Measurements from ENCODE around the gene LRMDA. TPM values are rescaled to one million over a fixed set of nuclear protein-coding genes. Genes with fewer than 3 reads are reported as not detected.

LRMDA gene
- total and polyA plus RNA-seq, 2 of the 8 experiments (the other 6 are each of a cell fraction or from before 2014, with no cell fraction given) = 0.86 to 2.8 TPM

GRCh38 chr10:76451911-76452310, 1020.5 kb downstream of the LRMDA start:
- ChIA-PET CTCF (ENCODE audit: partially characterized antibody) (no interaction called here), POLR2A (ENCODE audit: partially characterized antibody) (interaction anchor here (0.6 kb wide), 1 partner anchor 63 kb away, joined by 3 read pairs; no protein-coding TSS in a partner anchor)
- no peak for TF ChIP-seq KDM4A (IDR thresholded peaks at IDR 0.05; ENCODE audit: low read depth, low read length, severe bottlenecking)
- TF ChIP-seq BCL11A (IDR thresholded peaks at IDR 0.05; ENCODE audit: low read depth in 2 of 2, low read length in 2 of 2) = no peak
- no peak for TF ChIP-seq SP1 (IDR thresholded peaks at IDR 0.05; ENCODE audit: low read depth, low read length)
- no peak for TF ChIP-seq CBX5 (IDR thresholded peaks at IDR 0.05; ENCODE audit: low read depth, low read length)
- no peak for TF ChIP-seq SAP30 (IDR thresholded peaks at IDR 0.05; ENCODE audit: insufficient read depth, insufficient replicate concordance, low read length)
- no peak overlapping the region for H4K8ac ChIP-seq (ENCODE audit: extremely low read depth, insufficient read depth, low read length)
- no peaks in the 10 kb centered on the region for H3K9me3 ChIP-seq (ENCODE audit: insufficient read depth in 2 of 2, low read depth in 1 of 2, low read length in 1 of 2)
- FAIRE-seq (no peak), DNase-seq (ENCODE audit: low read depth in 1 of 2, low spot score in 2 of 2) (no peak)
- H3K18ac ChIP-seq (ENCODE audit: extremely low read depth, low read length) = no peak overlapping the region
- H2AFZ ChIP-seq (ENCODE audit: low read length) = no peak overlapping the region
- H3K4me2 ChIP-seq (ENCODE audit: insufficient read depth in 1 of 2, low read depth in 2 of 2, low read length in 2 of 2) = no peak overlapping the region
- no peaks in the 10 kb centered on the region for H3K36me3 ChIP-seq (ENCODE audit: control insufficient read depth in 2 of 4, insufficient read depth in 4 of 4, low read length in 3 of 4)
- H3K14ac ChIP-seq (ENCODE audit: insufficient read length) = no peak overlapping the region
- H2BK5ac ChIP-seq (ENCODE audit: low read depth, low read length) = no peak overlapping the region
- no peaks in the 10 kb centered on the region for H3K27me3 ChIP-seq (replicated peaks in 1 of 4; ENCODE audit: control insufficient read depth in 3 of 4, extremely low read depth in 1 of 4, insufficient read depth in 3 of 4, low read length in 3 of 4)
- no peak overlapping the region for H2AK5ac ChIP-seq (ENCODE audit: low read depth, low read length)
- WGBS, 2 experiments (ENCODE audit: extremely low coverage in 1 of 2, insufficient coverage in 1 of 2, insufficient read length in 1 of 2, insufficient replicate concordance in 2 of 2, low coverage in 1 of 2, low lambda C conversion rate in 2 of 2, missing lambda C conversion rate in 1 of 2) = 100% methylated on average over 2 of the region's 2 CpGs; no CpG with 5 or more reads in 1 of the 2 experiments
- H3K4me1 ChIP-seq (replicated peaks in 1 of 4; ENCODE audit: control insufficient read depth in 3 of 4, insufficient read depth in 4 of 4, low read length in 3 of 4) = no peaks in the 10 kb centered on the region
- no peaks in the 10 kb centered on the region for H3K79me2 ChIP-seq (ENCODE audit: control insufficient read depth in 1 of 2, insufficient read depth in 2 of 2, low read length in 2 of 2)
- H2BK15ac ChIP-seq (ENCODE audit: low read length) = no peak overlapping the region
- H2BK120ac ChIP-seq (replicated peaks; ENCODE audit: low read depth, low read length) = no peak overlapping the region
- no peaks in the 10 kb centered on the region for H3K23me2 ChIP-seq (ENCODE audit: low read depth, low read length)
- H2BK12ac ChIP-seq (ENCODE audit: low read depth, low read length) = no peak overlapping the region
- no peak overlapping the region for H3K56ac ChIP-seq (replicated peaks; ENCODE audit: insufficient read length, low read depth, low read length)
- no peak overlapping the region for H2BK20ac ChIP-seq (ENCODE audit: low read length)
- H3K4ac ChIP-seq (replicated peaks; ENCODE audit: insufficient read length, low read depth, low read length) = no peak overlapping the region
- H3K9ac ChIP-seq (replicated peaks in 1 of 4; ENCODE audit: extremely low read depth in 1 of 4, low read depth in 3 of 4, low read length in 3 of 4) = no peak overlapping the region
- H3K4me3 ChIP-seq (ENCODE audit: extremely low read depth in 1 of 4, insufficient read depth in 2 of 4, low read depth in 3 of 4, low read length in 4 of 4) = no peak overlapping the region
- no peaks in the 10 kb centered on the region for H4K20me1 ChIP-seq (replicated peaks in 1 of 2; ENCODE audit: control insufficient read depth in 1 of 2, insufficient read depth in 2 of 2, low read length in 2 of 2)
- H4K5ac ChIP-seq (ENCODE audit: insufficient read length, low read depth, low read length) = no peak overlapping the region
- no peak overlapping the region for H3K27ac ChIP-seq (ENCODE audit: low read depth, low read length)
- no peak overlapping the region for H4K91ac ChIP-seq (replicated peaks; ENCODE audit: insufficient read length, low read length)
- H3K79me1 ChIP-seq (ENCODE audit: low read depth, low read length) = no peaks in the 10 kb centered on the region
- H3K23ac ChIP-seq (ENCODE audit: insufficient read length) = no peak overlapping the region
